22Rv1 (cell line): ENCODE results near the gene VTI1A.

Experiments used
- CTCF ChIP-seq: fragments of 450-650 bp; IDR thresholded peaks from 2 replicates; pipeline ENCODE4 v1.5.1; 2017; ENCODE audit warnings: mild to moderate bottlenecking
- ZFX ChIP-seq: fragments of 450-650 bp; IDR thresholded peaks from 2 replicates; pipeline ENCODE4 v1.6.1; 2017; ENCODE audit warnings: antibody characterized with exemption, borderline replicate concordance

GRCh38 chr10:112832959-112833358, 385.9 kb downstream of the VTI1A start:
- no peak for TF ChIP-seq CTCF
- TF ChIP-seq ZFX: no peak
